GM21619 (cell line): ENCODE data around the gene MIEF1.

Source experiments
- ATAC-seq: cut with Tn5 transposase; IDR thresholded peaks from one replicate; pipeline ENCODE4 v1.9.1; 2021; ENCODE audit not compliant: unreplicated experiment

The MIEF1 gene

DNA sequence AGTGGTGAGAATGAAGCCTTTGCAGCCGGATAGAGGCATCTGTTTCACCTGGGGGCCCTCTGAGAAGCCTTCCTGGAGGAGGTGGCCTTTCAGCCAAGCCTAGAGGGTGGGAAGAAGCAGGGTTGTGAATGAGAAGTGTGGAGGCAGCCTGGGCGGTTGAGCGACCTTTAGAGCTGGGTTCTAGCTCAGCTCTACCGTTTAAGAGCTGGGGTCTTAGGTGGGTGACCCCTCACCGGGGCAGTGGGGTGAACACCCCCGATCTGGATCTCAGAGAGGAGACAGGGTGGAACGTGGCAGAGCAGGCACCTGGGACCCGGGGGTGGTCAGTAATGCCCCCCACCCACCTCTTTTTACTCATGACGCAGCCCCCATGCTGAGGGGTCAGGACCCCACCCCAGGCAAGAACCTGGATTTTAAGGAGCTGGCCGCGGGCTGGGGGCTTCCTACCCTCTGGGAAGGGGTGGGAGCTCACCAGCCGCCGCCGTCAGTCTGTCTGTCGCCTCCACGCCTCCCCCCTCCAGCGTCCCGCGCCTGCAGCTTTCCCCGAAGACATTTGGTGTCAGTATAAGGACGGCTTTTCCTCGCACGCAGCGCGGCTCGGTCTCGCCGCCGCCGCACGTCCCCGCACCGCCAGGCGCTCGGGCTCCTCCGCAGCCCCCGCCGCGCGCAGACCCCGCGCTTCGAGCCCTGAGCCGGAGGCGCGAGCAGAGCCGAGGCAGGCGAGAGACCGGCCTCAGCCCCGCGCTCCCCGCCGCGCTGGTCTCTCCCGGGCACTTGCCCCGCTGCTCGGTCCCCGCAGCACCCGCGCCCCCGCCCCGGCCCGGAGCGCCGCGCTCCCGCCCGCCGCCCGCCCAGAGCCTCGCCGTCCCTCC is 55.1 kb downstream of the MIEF1 start:
- ATAC-seq = no peak

DNA sequence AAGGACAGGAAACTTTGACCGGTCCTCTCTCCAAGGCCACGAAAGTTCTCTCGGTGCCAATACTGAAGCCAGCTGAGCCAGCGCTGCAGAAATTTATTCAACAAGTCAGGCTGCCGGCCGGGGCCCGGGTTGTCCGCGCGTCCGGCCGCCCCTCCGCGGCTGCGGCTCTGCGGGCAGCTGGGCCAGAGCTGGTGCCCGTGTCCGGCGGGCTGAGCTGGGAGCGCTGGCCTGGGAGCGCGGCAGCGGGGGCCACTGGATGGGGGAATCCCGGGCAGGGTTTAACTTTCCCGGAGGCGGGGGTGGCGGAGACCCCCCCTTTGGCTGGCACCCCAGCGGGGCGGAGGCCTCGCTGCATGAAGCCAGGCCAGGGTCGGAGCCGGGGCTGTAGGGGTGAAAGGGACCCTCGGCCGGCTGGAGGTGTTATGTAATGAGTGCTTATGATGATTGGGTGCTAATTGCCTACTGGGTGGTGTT is 56.2 kb downstream of the MIEF1 start:
- no peak for ATAC-seq

DNA sequence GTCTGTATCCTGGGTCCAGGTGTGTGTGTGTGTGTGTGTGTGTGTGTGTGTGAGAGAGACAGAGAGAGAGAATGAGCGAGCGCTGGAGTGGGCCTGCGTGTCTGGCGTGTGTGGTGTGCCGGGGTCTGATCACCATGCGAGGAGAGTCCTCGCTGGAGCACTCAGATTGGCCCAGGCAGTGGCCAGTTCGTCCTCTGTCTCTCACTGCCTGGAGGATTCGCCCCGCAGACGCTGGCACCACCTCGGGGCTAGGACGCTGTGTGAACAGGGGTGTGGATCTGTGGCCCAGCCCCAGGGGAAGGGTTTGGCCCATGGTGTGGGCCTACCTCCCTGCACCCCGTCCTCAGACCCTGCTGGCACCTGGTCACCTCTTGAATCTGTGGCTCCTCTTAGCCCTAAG is 56.9 kb downstream of the MIEF1 start:
- ATAC-seq = no peak

DNA sequence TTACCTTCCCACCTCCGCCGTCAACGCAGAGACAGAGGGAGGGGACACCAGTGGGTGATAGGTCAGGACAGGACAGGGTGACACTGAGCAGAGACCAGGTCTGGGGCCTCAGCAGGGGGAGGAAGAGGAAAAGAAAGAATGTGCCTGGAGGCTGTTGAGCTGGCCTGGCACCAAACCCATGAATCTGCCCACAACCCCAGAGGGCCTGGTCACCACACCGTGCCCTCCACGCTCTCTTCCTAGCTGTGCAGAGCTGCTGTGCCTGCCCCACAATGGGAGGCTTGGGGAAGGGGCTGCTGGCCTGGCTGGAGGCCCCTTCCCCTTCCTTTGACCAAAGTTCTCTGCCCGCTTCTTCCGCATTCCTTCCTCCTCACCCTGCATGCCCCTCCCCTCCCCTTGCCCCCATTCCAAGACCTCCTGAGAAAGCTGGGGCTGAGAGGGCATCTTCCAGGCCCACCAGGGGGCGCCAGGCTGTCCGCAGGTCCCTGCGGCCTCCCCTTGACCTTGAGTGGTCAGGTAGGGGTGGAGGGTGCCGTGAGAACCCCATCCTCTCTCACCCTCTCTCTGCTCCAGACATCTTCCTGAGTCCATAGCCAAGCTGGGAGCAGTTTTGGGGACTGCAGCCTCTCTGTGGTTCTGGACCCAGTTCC is 57.5 kb downstream of the MIEF1 start:
- no peak for ATAC-seq

DNA sequence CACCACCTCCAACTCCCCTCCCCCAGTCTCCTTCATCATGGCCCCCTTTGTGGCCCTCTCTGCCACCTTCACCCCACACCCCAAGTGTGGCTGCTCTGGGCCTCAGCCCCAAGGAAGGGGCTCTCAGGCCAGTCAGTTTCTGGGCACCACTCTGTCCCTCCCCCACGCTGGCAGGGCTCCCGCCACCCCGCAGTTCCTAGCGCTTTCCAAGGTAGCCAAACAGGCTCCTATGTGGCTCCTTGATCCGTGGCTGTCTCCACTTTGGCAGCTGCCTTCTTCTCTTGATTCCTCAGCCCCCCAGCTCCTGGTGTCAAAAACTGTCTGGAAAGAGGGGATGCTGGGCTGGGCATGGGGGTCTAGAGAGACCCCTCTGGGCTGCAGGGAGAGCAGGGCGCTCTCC is 58.0 kb downstream of the MIEF1 start:
- no peak for ATAC-seq

DNA sequence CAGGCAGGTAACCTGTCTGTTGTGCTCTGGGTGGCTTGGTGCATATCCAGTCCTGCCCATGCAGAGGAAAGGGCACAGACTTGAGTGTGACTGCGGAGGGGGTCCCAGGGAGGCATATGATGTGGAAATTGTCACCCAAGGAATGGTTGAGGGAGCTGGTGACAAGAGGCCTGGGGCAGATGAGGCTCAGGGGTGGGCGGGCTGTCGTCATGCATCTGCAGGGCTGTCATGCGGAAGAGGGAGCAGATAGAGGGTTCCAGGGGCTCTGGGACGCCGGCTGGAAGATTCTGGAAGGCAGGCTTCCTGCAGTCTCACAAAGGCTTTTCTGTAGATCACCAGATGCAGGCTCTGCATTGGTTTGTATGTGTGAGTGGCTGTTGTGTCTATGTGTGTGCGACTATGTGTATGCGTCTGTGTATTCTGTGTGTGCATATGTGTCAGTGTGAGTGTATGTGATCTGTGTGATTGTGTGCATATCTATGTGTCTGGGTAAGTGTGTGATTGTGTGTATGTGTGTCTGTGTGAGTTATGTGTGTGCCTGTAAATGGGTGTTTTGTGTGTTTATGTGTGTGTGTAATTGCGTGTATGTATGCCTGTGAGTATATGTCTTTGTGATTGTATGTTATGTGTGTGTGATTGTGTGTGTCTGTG is 60.9 kb downstream of the MIEF1 start:
- no peak for ATAC-seq

DNA sequence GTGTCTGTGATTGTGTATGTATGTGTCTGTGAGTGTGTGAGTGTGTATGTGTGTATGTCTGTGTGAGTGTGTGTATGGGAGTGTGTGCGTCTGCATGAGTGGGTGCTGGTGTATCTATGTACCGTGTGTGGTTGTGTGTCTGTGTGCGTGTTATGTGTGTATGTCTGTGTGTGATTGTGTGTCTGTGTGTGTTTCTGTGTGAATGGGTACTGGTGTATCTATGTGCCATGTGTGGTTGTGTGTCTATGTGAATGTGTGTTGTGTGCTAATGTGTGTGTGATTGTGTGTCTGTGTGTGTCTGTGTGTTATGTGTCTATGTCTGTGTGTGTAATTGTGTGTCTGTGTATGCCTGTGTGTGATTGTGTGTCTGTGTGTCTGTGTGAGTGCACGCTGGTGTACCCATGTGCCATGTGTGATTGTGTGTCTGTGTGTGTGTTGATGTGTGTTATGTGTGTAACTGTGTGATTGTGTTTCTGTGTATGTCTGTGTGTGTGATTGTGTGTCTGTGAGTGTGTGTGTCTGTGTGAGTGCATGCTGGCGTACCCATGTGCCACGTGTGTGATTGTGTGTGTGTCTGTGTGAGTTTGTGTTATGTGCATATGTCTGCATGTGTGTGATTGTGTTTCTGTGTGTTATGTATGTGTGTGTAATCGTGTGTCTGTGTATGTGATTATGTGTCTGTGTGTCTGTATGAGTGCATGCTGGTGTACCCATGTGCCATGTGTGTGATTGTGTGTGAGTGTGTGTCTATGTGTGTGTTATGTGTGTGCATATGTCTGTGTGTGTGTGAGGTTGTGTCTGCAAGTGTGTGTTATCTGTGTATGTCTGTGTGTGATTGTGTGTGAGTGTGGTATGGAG is 61.7 kb downstream of the MIEF1 start:
- ATAC-seq = no peak

DNA sequence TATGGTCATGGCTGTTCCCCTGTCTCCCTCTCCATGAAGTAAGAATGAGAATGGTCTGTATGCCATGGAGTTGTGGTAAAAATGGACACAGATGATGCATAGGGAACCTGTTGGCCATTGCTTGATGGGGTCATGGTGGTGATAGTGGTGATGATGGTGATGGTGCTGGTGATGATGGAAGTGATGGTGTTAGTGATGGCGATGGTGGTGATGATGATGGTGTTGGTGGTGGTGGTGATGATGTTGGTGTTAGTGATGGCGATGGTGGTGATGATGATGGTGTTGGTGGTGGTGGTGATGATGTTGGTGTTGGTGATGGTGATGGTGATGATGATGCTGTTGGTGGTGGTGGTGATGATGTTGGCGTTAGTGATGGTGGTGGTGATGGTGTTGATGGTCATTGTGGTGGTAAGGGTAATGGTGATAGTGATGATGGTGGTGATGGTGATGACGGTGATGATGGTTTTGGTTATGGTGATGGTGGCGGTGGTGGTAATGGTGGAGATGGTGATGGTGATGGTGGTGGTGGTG is 63.4 kb downstream of the MIEF1 start:
- ATAC-seq = no peak

DNA sequence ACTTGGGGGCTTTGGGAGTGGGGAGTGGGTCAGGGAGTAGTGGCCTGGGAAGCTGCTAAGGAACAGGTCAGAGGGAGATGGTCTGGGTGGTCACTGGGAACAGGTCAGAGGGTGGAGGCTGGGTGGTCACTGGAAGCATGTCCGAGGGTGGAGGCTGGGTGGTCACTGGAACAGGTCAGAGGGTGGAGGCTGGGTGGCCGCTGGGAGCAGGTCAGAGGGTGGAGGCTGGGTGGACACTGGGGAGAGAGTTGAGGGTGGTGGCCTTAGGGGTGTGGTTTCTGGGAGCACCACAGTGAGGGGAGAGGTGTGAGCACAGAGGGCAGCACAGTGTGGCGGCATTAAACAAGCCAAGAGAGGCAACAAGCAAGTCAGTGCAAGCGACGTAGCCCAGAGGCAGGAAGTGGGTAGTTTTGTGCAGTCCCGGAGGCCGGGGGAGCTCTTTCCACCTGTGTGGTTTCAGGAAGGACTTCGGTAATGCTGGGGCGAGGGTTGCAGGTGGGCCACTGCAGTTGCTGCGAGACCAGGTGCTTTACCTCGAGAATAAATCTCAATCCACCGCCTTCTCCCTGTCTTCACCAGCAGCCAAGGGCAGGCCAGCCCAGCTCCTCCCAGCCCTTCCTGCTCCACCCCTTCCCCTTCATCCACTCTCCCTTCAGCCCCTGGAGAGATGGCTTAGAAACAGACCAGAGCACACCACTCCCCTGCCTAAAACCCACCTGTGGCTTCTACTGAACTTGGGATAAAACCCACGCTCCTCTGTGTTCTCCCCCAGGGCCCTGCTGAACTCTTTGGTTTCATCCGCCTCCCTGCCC is 65.3 kb downstream of the MIEF1 start:
- ATAC-seq = no peak
